Neural progenitor cell (in vitro differentiated cells): Measurements from ENCODE around the gene SAT1. TPM values are rescaled to one million over a fixed set of nuclear protein-coding genes. Genes with fewer than 3 reads are reported as not detected.

Experiments
- DNase-seq: peaks from one replicate; pipeline ENCODE4 v3.0.0-alpha.2; 2016; ENCODE audit warnings: low spot score
- H2AFZ ChIP-seq: fragments of 200-600 bp; sonication (generic); replicated peaks from 2 replicates; pipeline ENCODE4 v1.6.1; 2016; ENCODE audit warnings: antibody characterized with exemption
- H3F3A ChIP-seq: fragments of 200-600 bp; sonication (generic); 2 replicates; pipeline ENCODE4 v1.6.1; 2016; ENCODE audit warnings: antibody characterized with exemption, low read depth
- H3K27ac ChIP-seq: fragments of 200-600 bp; sonication (generic); 2 replicates; pipeline ENCODE4 v1.5.1; 2016; ENCODE audit warnings: mild to moderate bottlenecking
- H3K27me3 ChIP-seq: fragments of 200-600 bp; sonication (generic); 2 replicates; pipeline ENCODE4 v1.6.1; 2016; ENCODE audit warnings: mild to moderate bottlenecking, moderate library complexity
- H3K36me3 ChIP-seq: fragments of 200-600 bp; sonication (generic); 2 replicates; pipeline ENCODE4 v1.5.1; 2016
- H3K4me1 ChIP-seq: fragments of 200-600 bp; sonication (generic); 2 replicates; pipeline ENCODE4 v1.6.1; 2016; ENCODE audit warnings: mixed run types
- H3K4me2 ChIP-seq: fragments of 200-600 bp; sonication (generic); 2 replicates; pipeline ENCODE4 v1.6.1; 2016
- H3K4me3 ChIP-seq: fragments of 200-600 bp; sonication (generic); 2 replicates; pipeline ENCODE4 v1.5.1; 2016
- H3K79me2 ChIP-seq: fragments of 200-600 bp; sonication (generic); 2 replicates; pipeline ENCODE4 v1.6.1; 2016; ENCODE audit warnings: low read depth
- H3K9ac ChIP-seq: fragments of 200-600 bp; sonication (generic); 2 replicates; pipeline ENCODE4 v1.6.1; 2016
- H3K9me3 ChIP-seq: fragments of 200-600 bp; sonication (generic); 2 replicates; pipeline ENCODE4 v1.5.1; 2016; ENCODE audit warnings: low read depth
- H4K20me1 ChIP-seq: fragments of 200-600 bp; sonication (generic); 2 replicates; pipeline ENCODE4 v1.6.1; 2016; ENCODE audit warnings: low read depth
- H3K27ac Mint-ChIP-seq: 3 replicates; pipeline ENCODE4 v1.8.0; 2021; ENCODE audit warnings: mixed read lengths
- H3K27me3 Mint-ChIP-seq: 2 replicates; pipeline ENCODE4 v1.8.0; 2022; ENCODE audit warnings: low read depth, mild to moderate bottlenecking, inconsistent platforms, moderate library complexity, mixed read lengths; ENCODE audit not compliant: insufficient read depth
- H3K36me3 Mint-ChIP-seq: 3 replicates; pipeline ENCODE4 v1.8.0; 2021; ENCODE audit warnings: mixed read lengths
- H3K4me1 Mint-ChIP-seq: 3 replicates; pipeline ENCODE4 v1.8.0; 2021; ENCODE audit warnings: mixed read lengths
- H3K4me3 Mint-ChIP-seq: 3 replicates; pipeline ENCODE4 v1.8.0; 2021; ENCODE audit warnings: mild to moderate bottlenecking, moderate library complexity, mixed read lengths
- H3K9me3 Mint-ChIP-seq: 3 replicates; pipeline ENCODE4 v1.8.0; 2020; ENCODE audit warnings: mixed read lengths
- CTCF ChIP-seq: fragments of 200-600 bp; sonication (generic); IDR thresholded peaks from 2 replicates; pipeline ENCODE4 v1.5.1; 2017; ENCODE audit warnings: antibody characterized with exemption, mild to moderate bottlenecking
- EZH2 ChIP-seq: fragments of 200-600 bp; sonication (generic); IDR thresholded peaks from 2 replicates; pipeline ENCODE4 v1.6.1; 2017; ENCODE audit warnings: antibody characterized with exemption, mild to moderate bottlenecking, moderate library complexity
- EZH2phosphoT487 ChIP-seq: fragments of 200-600 bp; sonication (generic); IDR thresholded peaks from 2 replicates; pipeline ENCODE4 v1.6.1; 2017; ENCODE audit warnings: antibody characterized with exemption
- total RNA-seq: library from RNA; depleted of rRNA; stranded (reverse); fragments of >200 nt; gene quantifications from 2 replicates; pipeline ENCODE4 v1.2.3, GENCODE V29; 2015; ENCODE audit warnings: low replicate concordance

Gene SAT1
- total RNA-seq, 1 donor from 2014 or later: 168 TPM

DNA sequence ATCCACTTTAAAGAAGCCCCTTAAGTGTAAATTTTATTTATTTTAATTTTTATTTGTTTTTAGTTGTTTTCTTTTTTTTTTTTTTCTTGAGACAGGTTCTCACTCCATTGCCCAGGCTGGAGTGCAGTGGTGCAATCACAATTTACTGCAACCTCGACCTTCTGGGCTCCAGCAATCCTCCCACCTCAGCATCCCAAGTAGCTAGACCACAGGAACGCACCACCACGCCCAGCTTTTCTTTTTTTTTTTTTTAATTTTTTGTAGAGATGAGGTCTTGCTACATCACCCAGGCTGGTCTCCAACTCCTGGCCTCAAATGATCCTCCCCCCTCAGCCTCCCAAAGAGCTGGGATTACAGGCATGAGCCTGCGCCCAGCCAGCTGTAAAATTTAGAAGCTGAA is 6.0 kb downstream of the SAT1 start:
- TF ChIP-seq EZH2 (no peak), CTCF (no peak), EZH2phosphoT487 (no peak)
- Mint-ChIP-seq H3K9me3 (no peaks in the 10 kb centered on the region), H3K36me3 (peaks cover 19% of the 10 kb centered on the region), H3K27ac (no peak overlapping the region), H3K4me1 (peaks cover 45% of the 10 kb centered on the region), H3K4me3 (no peak overlapping the region), H3K27me3 (peaks cover 2% of the 10 kb centered on the region)
- no peak overlapping the region for H3K27ac ChIP-seq
- H3K4me1 ChIP-seq: peaks cover 17% of the 10 kb centered on the region
- peaks cover 11% of the 10 kb centered on the region for H3F3A ChIP-seq
- no peak overlapping the region for H3K9ac ChIP-seq
- no peaks in the 10 kb centered on the region for H3K27me3 ChIP-seq
- H3K36me3 ChIP-seq: no peaks in the 10 kb centered on the region
- no peak overlapping the region for H3K4me3 ChIP-seq
- H4K20me1 ChIP-seq: no peaks in the 10 kb centered on the region
- H2AFZ ChIP-seq: no peak overlapping the region
- H3K79me2 ChIP-seq: no peaks in the 10 kb centered on the region
- DNase-seq: no peak
- no peak overlapping the region for H3K4me2 ChIP-seq
- no peaks in the 10 kb centered on the region for H3K9me3 ChIP-seq

DNA sequence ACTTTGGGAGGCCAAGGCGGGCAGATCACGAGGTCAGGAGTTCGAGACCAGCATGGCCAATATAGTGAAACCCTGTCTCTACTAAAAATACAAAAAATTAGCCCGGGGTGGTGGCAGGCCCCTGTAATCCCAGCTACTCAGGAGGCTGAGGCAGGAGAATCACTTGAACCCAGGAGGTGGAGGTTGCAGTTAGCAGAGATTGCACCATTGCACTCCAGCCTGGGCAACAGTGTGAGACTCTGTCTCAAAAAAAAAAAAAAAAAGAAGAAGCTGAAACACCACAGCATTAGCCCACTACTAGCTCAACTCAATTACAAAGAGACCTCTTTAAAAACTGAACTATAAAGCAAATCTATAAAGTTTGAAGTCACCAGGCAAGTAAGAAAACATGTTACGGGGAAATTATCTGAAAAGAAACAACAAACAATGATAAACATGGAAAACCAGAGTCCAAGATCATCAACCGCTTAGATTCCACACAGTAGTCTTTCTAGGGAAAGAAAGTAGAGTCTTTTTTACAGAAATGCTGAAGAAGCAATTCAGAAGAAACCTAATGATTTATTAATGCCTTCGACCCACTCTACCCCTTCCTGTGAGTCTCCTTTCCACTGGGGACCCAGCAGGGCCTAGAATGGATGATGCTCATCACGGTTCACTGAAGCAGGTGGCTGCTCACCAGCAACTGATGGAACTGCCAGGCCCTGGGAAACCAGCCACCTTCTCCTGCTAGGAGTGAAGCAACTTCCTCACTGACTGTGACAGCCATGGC is 6.6 kb downstream of the SAT1 start:
- H3K4me1 Mint-ChIP-seq: peaks cover 40% of the 10 kb centered on the region
- H3K4me3 Mint-ChIP-seq: no peak overlapping the region
- H3F3A ChIP-seq: peaks cover 17% of the 10 kb centered on the region

GRCh38 chrX:23790155-23790497 is 7.2 kb downstream of the SAT1 start:
- H3K27me3 Mint-ChIP-seq: no peaks in the 10 kb centered on the region
- no peak for DNase-seq
- H3K4me3 Mint-ChIP-seq: no peak overlapping the region
- H3K9ac ChIP-seq: no peak overlapping the region
- no peaks in the 10 kb centered on the region for H3K79me2 ChIP-seq
- no peaks in the 10 kb centered on the region for H3K27me3 ChIP-seq
- H3K27ac ChIP-seq: no peak overlapping the region
- no peaks in the 10 kb centered on the region for H3K9me3 Mint-ChIP-seq
- peaks cover 40% of the 10 kb centered on the region for H3K4me1 Mint-ChIP-seq
- H3K4me1 ChIP-seq: peaks cover 23% of the 10 kb centered on the region
- no peaks in the 10 kb centered on the region for H3K36me3 ChIP-seq
- no peak overlapping the region for H3K4me2 ChIP-seq
- peak overlapping the region; percentile 70 for H3K27ac Mint-ChIP-seq
- H3K36me3 Mint-ChIP-seq: peaks cover 11% of the 10 kb centered on the region
- H3K9me3 ChIP-seq: no peaks in the 10 kb centered on the region
- peaks cover 23% of the 10 kb centered on the region for H3F3A ChIP-seq
- H3K4me3 ChIP-seq: no peak overlapping the region
- H4K20me1 ChIP-seq: no peaks in the 10 kb centered on the region
- no peak for TF ChIP-seq EZH2
- TF ChIP-seq CTCF: no peak
- no peak for TF ChIP-seq EZH2phosphoT487
- H2AFZ ChIP-seq: peak overlapping the region; percentile 63

More for the DNA sequence above, 6.6 kb downstream of the SAT1 start:
- H3K27ac Mint-ChIP-seq: peak overlapping the region; percentile 70
- H3K9me3 Mint-ChIP-seq: no peaks in the 10 kb centered on the region
- H3K36me3 Mint-ChIP-seq: peaks cover 15% of the 10 kb centered on the region
- Histone ChIP-seq H4K20me1 (no peaks in the 10 kb centered on the region), H2AFZ (peak overlapping the region; percentile 63), H3K9ac (no peak overlapping the region), H3K9me3 (no peaks in the 10 kb centered on the region), H3K27ac (no peak overlapping the region), H3K4me1 (peaks cover 18% of the 10 kb centered on the region), H3K4me2 (no peak overlapping the region), H3K27me3 (no peaks in the 10 kb centered on the region), H3K79me2 (no peaks in the 10 kb centered on the region), H3K36me3 (no peaks in the 10 kb centered on the region), H3K4me3 (no peak overlapping the region)
- TF ChIP-seq EZH2phosphoT487 (no peak), EZH2 (no peak), CTCF (no peak)
- H3K27me3 Mint-ChIP-seq: peaks cover under 1% of the 10 kb centered on the region
- DNase-seq: no peak
